HL-60 (cell line): ENCODE data around the gene XRCC4.

Experiments used
- GABPA ChIP-seq: IDR thresholded peaks from 2 replicates; pipeline ENCODE4 v1.6.1; 2012; ENCODE audit warnings: low read depth
- POLR2AphosphoS5 ChIP-seq: IDR thresholded peaks from 2 replicates; pipeline ENCODE4 v1.6.1; 2012; ENCODE audit warnings: low read depth
- REST ChIP-seq: IDR thresholded peaks from 2 replicates; pipeline ENCODE4 v1.6.1; 2012; ENCODE audit warnings: low read depth; ENCODE audit not compliant: insufficient replicate concordance
- SPI1 ChIP-seq: IDR thresholded peaks from 2 replicates; pipeline ENCODE4 v1.6.1; 2012; ENCODE audit warnings: low read depth, mild to moderate bottlenecking, borderline replicate concordance
- TF ChIP-seq, protein P1 (sequence below): IDR thresholded peaks from one replicate; pipeline ENCODE4 v1.5.1; 2011; ENCODE audit warnings: low read length, control low read depth, inconsistent platforms; ENCODE audit not compliant: insufficient read depth

GRCh38 chr5:83204651-83205050, 127.3 kb downstream of the XRCC4 start:
- TF ChIP-seq, protein P1, sequence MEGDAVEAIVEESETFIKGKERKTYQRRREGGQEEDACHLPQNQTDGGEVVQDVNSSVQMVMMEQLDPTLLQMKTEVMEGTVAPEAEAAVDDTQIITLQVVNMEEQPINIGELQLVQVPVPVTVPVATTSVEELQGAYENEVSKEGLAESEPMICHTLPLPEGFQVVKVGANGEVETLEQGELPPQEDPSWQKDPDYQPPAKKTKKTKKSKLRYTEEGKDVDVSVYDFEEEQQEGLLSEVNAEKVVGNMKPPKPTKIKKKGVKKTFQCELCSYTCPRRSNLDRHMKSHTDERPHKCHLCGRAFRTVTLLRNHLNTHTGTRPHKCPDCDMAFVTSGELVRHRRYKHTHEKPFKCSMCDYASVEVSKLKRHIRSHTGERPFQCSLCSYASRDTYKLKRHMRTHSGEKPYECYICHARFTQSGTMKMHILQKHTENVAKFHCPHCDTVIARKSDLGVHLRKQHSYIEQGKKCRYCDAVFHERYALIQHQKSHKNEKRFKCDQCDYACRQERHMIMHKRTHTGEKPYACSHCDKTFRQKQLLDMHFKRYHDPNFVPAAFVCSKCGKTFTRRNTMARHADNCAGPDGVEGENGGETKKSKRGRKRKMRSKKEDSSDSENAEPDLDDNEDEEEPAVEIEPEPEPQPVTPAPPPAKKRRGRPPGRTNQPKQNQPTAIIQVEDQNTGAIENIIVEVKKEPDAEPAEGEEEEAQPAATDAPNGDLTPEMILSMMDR: no peak
- TF ChIP-seq SPI1 (no peak), POLR2AphosphoS5 (no peak), GABPA (no peak), REST (no peak)
